ENCODE measurements around the gene PLA2G4B. TPM values are rescaled to one million over a fixed set of nuclear protein-coding genes. Genes with fewer than 3 reads are reported as not detected.

Gene PLA2G4B
- total RNA-seq, 3 donors from 2014 or later (not counting 1 experiment from before 2014, with no cell fraction given) = 15.2 to 17.5 (median 17.4) TPM

DNA sequence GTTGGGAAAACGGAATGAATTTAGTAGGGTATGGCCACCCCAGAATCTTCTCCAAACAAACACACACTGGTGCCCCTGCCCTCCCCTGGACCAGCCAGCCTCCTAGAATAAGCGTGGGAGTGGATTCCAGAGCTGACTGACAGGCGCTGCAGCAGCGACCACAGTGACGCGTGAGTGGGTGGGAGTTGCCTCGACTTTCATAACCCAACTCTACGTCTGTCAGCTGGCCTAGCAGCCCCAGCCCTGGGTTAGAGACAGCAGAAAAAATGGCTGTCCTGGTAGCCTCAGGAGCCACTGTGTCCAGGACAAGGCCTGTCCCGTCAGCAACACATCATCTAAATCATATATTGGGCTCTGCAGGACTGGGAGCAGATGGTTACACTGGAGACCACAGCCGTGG lies 10.0 kb downstream of the PLA2G4B start:
- intact Hi-C loops (cut with micrococcal nuclease) = no loop called here
- H3K4me1 Mint-ChIP-seq = no peaks in the 10 kb centered on the region
- Histone ChIP-seq H3K4me1 (ENCODE audit: control insufficient read depth, insufficient read depth, low read length) (no peaks in the 10 kb centered on the region), H3K27ac (ENCODE audit: low read length) (no peak overlapping the region), H3K4me3 (ENCODE audit: low read length) (no peak overlapping the region), H3K27me3 (ENCODE audit: control insufficient read depth, insufficient read depth, low read length) (no peaks in the 10 kb centered on the region), H3K9me3 (ENCODE audit: control insufficient read depth, insufficient read depth, low read length) (no peaks in the 10 kb centered on the region), H3K36me3 (ENCODE audit: control insufficient read depth, insufficient read depth, low read length) (peaks cover 23% of the 10 kb centered on the region)
- ATAC-seq = no peak
- TF ChIP-seq, protein P1, sequence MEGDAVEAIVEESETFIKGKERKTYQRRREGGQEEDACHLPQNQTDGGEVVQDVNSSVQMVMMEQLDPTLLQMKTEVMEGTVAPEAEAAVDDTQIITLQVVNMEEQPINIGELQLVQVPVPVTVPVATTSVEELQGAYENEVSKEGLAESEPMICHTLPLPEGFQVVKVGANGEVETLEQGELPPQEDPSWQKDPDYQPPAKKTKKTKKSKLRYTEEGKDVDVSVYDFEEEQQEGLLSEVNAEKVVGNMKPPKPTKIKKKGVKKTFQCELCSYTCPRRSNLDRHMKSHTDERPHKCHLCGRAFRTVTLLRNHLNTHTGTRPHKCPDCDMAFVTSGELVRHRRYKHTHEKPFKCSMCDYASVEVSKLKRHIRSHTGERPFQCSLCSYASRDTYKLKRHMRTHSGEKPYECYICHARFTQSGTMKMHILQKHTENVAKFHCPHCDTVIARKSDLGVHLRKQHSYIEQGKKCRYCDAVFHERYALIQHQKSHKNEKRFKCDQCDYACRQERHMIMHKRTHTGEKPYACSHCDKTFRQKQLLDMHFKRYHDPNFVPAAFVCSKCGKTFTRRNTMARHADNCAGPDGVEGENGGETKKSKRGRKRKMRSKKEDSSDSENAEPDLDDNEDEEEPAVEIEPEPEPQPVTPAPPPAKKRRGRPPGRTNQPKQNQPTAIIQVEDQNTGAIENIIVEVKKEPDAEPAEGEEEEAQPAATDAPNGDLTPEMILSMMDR (IDR thresholded peaks at IDR 0.05) = no peak
- no peak for DNase-seq
- H3K36me3 Mint-ChIP-seq = peaks cover 5% of the 10 kb centered on the region
- no peaks in the 10 kb centered on the region for H3K9me3 Mint-ChIP-seq
- H3K27ac Mint-ChIP-seq = no peak overlapping the region
- no peak overlapping the region for H3K4me3 Mint-ChIP-seq
- H3K27me3 Mint-ChIP-seq (ENCODE audit: low read depth in 2 of 2) = no peaks in the 10 kb centered on the region
- 84% methylated on average over 10 of the region's 10 CpGs for whole genome bisulfite sequencing (ENCODE audit: insufficient coverage)

DNA sequence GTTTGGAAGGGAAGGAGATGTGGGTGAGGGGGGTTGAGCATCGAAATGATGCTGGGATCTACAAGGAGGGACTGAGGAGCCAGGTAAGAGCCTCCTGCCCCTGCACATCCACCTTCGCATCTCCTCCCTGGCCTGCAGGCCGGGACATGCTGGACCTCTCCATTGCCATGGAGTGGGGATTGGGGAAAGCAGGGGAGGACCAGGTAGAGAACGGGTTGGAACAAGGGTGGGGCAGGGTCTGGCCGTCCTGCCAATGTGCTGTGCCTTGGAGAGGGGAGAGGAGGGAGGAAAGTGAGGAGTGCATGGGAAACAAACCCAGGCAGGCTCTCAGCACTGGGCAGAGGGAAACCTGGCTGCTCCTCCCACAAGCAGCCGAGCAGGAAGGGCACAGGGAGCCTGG lies 10.6 kb downstream of the PLA2G4B start:
- Histone ChIP-seq H3K27me3 (ENCODE audit: control insufficient read depth, insufficient read depth, low read length) (no peaks in the 10 kb centered on the region), H3K27ac (ENCODE audit: low read length) (no peak overlapping the region), H3K4me3 (ENCODE audit: low read length) (no peak overlapping the region), H3K36me3 (ENCODE audit: control insufficient read depth, insufficient read depth, low read length) (peaks cover 23% of the 10 kb centered on the region), H3K9me3 (ENCODE audit: control insufficient read depth, insufficient read depth, low read length) (no peaks in the 10 kb centered on the region), H3K4me1 (ENCODE audit: control insufficient read depth, insufficient read depth, low read length) (no peaks in the 10 kb centered on the region)
- intact Hi-C loops (cut with micrococcal nuclease) = no loop called here
- peak overlapping the region in 1 of 2 donors; percentile 70 for H3K27ac Mint-ChIP-seq
- WGBS (ENCODE audit: insufficient coverage) = 92% methylated on average over 6 of the region's 6 CpGs
- H3K9me3 Mint-ChIP-seq = no peaks in the 10 kb centered on the region
- DNase-seq (no peak), ATAC-seq (no peak)
- H3K36me3 Mint-ChIP-seq = peaks cover 5% of the 10 kb centered on the region
- H3K27me3 Mint-ChIP-seq (ENCODE audit: low read depth in 2 of 2) = no peaks in the 10 kb centered on the region
- TF ChIP-seq, protein P1 (IDR thresholded peaks at IDR 0.05) = no peak
- no peaks in the 10 kb centered on the region for H3K4me1 Mint-ChIP-seq
- no peak overlapping the region for H3K4me3 Mint-ChIP-seq

DNA sequence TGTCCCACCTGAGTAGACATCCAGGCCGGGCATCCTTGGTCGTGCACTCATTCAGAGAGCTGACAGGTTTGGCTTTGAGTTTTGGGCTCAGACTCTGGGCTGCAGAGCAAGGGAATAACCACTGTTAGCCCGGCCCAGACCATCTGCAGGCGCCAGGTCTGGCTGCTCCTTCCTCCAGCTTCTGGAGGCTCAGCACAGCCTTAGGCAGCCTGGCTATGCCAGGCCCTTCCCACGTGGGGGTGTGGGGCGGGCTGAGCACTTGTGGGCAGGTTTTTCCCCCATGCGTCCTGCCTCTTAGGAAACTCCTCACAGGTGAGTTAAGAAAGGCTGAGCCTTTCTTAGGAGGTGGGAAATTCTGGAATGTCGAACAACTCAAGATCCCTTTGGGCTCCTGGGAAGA lies 11.2 kb downstream of the PLA2G4B start:
- H3K27me3 Mint-ChIP-seq (ENCODE audit: low read depth in 2 of 2) = no peaks in the 10 kb centered on the region
- H3K9me3 Mint-ChIP-seq = no peaks in the 10 kb centered on the region
- no peak overlapping the region for H3K4me3 Mint-ChIP-seq
- H3K36me3 ChIP-seq (ENCODE audit: control insufficient read depth, insufficient read depth, low read length) = peaks cover 21% of the 10 kb centered on the region
- ATAC-seq (no peak), DNase-seq (no peak)
- intact Hi-C loops (cut with micrococcal nuclease) = no loop called here
- H3K4me3 ChIP-seq (ENCODE audit: low read length) = no peak overlapping the region
- no peaks in the 10 kb centered on the region for H3K27me3 ChIP-seq (ENCODE audit: control insufficient read depth, insufficient read depth, low read length)
- TF ChIP-seq, protein P1 (IDR thresholded peaks at IDR 0.05) = no peak
- H3K27ac ChIP-seq (ENCODE audit: low read length) = no peak overlapping the region
- no peaks in the 10 kb centered on the region for H3K9me3 ChIP-seq (ENCODE audit: control insufficient read depth, insufficient read depth, low read length)
- no peaks in the 10 kb centered on the region for H3K4me1 Mint-ChIP-seq
- peaks cover 5% of the 10 kb centered on the region for H3K36me3 Mint-ChIP-seq
- H3K4me1 ChIP-seq (ENCODE audit: control insufficient read depth, insufficient read depth, low read length) = no peaks in the 10 kb centered on the region
- WGBS (ENCODE audit: insufficient coverage) = 82% methylated on average over 8 of the region's 8 CpGs
- no peak overlapping the region for H3K27ac Mint-ChIP-seq

GRCh38 chr15:41850482-41851166 lies 12.0 kb downstream of the PLA2G4B start:
- intact Hi-C loops (cut with micrococcal nuclease) = no loop called here
- H3K9me3 Mint-ChIP-seq = no peaks in the 10 kb centered on the region
- Histone ChIP-seq H3K9me3 (ENCODE audit: control insufficient read depth, insufficient read depth, low read length) (no peaks in the 10 kb centered on the region), H3K27me3 (ENCODE audit: control insufficient read depth, insufficient read depth, low read length) (no peaks in the 10 kb centered on the region), H3K27ac (ENCODE audit: low read length) (no peak overlapping the region), H3K4me3 (ENCODE audit: low read length) (no peak overlapping the region), H3K36me3 (ENCODE audit: control insufficient read depth, insufficient read depth, low read length) (peaks cover 18% of the 10 kb centered on the region), H3K4me1 (ENCODE audit: control insufficient read depth, insufficient read depth, low read length) (no peaks in the 10 kb centered on the region)
- ATAC-seq = no peak
- H3K4me1 Mint-ChIP-seq = no peaks in the 10 kb centered on the region
- WGBS (ENCODE audit: insufficient coverage) = 67% methylated on average over 16 of the region's 16 CpGs
- H3K4me3 Mint-ChIP-seq = no peak overlapping the region
- TF ChIP-seq, protein P1 (IDR thresholded peaks at IDR 0.05) = no peak
- H3K27me3 Mint-ChIP-seq (ENCODE audit: low read depth in 2 of 2) = no peaks in the 10 kb centered on the region
- peaks cover 5% of the 10 kb centered on the region for H3K36me3 Mint-ChIP-seq
- H3K27ac Mint-ChIP-seq = no peak overlapping the region
- DNase-seq = no peak
